Natural killer cell treated with Interleukin-12 subunit alpha and Interleukin-12 subunit beta and Interleukin-15 and Interleukin-18, amount 100 ng/mL, for 72 hours (primary cell): ENCODE measurements around the gene INPP5D. TPM values are rescaled to one million over a fixed set of nuclear protein-coding genes. Genes with fewer than 3 reads are reported as not detected.
"Not testable (repeated sequence)": the region's sequence is repeated elsewhere in the genome, so short reads cannot be mapped to it uniquely, and the experiment has no call there.

Source experiments
- ATAC-seq, 2 donors: fragments of 150-1000 bp; cut with Tn5 transposase in 1 of 2; sonication (Bioruptor Pico), chemical (Tn5 transposase) in 1 of 2; 2 replicates each; pipeline ENCODE4 v1.10.0; 2021
- DNase-seq: peaks from one replicate; pipeline ENCODE4 v3.0.0; 2022; ENCODE audit warnings: low spot score
- H3K27ac Mint-ChIP-seq, 2 donors: 1 replicate in 1 of 2; 2 replicates in 1 of 2; pipeline ENCODE4 v1.8.0; 2022; ENCODE audit warnings: mixed read lengths in 2 of 2, mild to moderate bottlenecking in 1 of 2, moderate library complexity in 1 of 2
- H3K27me3 Mint-ChIP-seq, 2 donors: 1 replicate in 1 of 2; 2 replicates in 1 of 2; pipeline ENCODE4 v1.8.0; 2022; ENCODE audit warnings: mixed read lengths in 2 of 2
- H3K36me3 Mint-ChIP-seq: one replicate; pipeline ENCODE4 v1.8.0; 2022; ENCODE audit warnings: mixed read lengths
- H3K4me1 Mint-ChIP-seq, 2 donors: 1 replicate in 1 of 2; 2 replicates in 1 of 2; pipeline ENCODE4 v1.8.0; 2022; ENCODE audit warnings: low read depth in 2 of 2, mixed read lengths in 2 of 2, mild to moderate bottlenecking in 1 of 2
- H3K4me3 Mint-ChIP-seq: one replicate; pipeline ENCODE4 v1.8.0; 2022; ENCODE audit warnings: mixed read lengths
- H3K9me3 Mint-ChIP-seq: 2 replicates; pipeline ENCODE4 v1.8.0; 2022; ENCODE audit warnings: mixed read lengths
- total RNA-seq, 2 donors: library from RNA; stranded (reverse); gene quantifications; one replicate each; pipeline ENCODE4 v1.2.3, GENCODE V29; 2022

The INPP5D gene
- total RNA-seq, 2 donors from 2014 or later: 136 to 155 TPM

GRCh38 chr2:233119123-233119522, 59.0 kb downstream of the INPP5D start:
- peak overlapping the region; percentile 59 to 71 for H3K27ac Mint-ChIP-seq
- H3K27me3 Mint-ChIP-seq: no peaks in the 10 kb centered on the region
- peaks cover 49 to 68% of the 10 kb centered on the region in 2 donors for H3K4me1 Mint-ChIP-seq
- DNase-seq: no peak
- peaks cover 18% of the 10 kb centered on the region for H3K36me3 Mint-ChIP-seq
- no peaks in the 10 kb centered on the region for H3K9me3 Mint-ChIP-seq
- peak overlapping the region; percentile 32 for H3K4me3 Mint-ChIP-seq
- ATAC-seq: no peak

- no peak overlapping the region for H3K4me3 Mint-ChIP-seq
- DNase-seq (no peak), ATAC-seq (no peak)
- H3K9me3 Mint-ChIP-seq: no peaks in the 10 kb centered on the region
- H3K27me3 Mint-ChIP-seq: no peaks in the 10 kb centered on the region
- peaks cover 42 to 61% of the 10 kb centered on the region in 2 donors for H3K4me1 Mint-ChIP-seq
- peaks cover 18% of the 10 kb centered on the region for H3K36me3 Mint-ChIP-seq
- peak overlapping the region; percentile 59 to 71 for H3K27ac Mint-ChIP-seq
Observed at GRCh38 chr2:233119806-233120205, 59.7 kb downstream of the INPP5D start.

GRCh38 chr2:233120459-233120858, 60.3 kb downstream of the INPP5D start:
- H3K4me3 Mint-ChIP-seq: no peak overlapping the region
- no peaks in the 10 kb centered on the region for H3K9me3 Mint-ChIP-seq
- H3K27me3 Mint-ChIP-seq: no peaks in the 10 kb centered on the region
- no peak overlapping the region for H3K27ac Mint-ChIP-seq
- H3K4me1 Mint-ChIP-seq: peaks cover 36 to 55% of the 10 kb centered on the region in 2 donors
- H3K36me3 Mint-ChIP-seq: peaks cover 18% of the 10 kb centered on the region
- peak in 1 of 2 donors; percentile 14 for ATAC-seq
- no peak for DNase-seq

GRCh38 chr2:233121856-233122255, 61.7 kb downstream of the INPP5D start:
- Mint-ChIP-seq H3K4me3 (no peak overlapping the region), H3K27me3 (no peaks in the 10 kb centered on the region), H3K36me3 (peaks cover 18% of the 10 kb centered on the region), H3K27ac (peak overlapping the region; percentile 13 to 63), H3K9me3 (no peaks in the 10 kb centered on the region), H3K4me1 (peaks cover 28 to 45% of the 10 kb centered on the region in 2 donors)
- no peak for ATAC-seq
- no peak for DNase-seq

GRCh38 chr2:233122541-233122940, 62.4 kb downstream of the INPP5D start:
- H3K27me3 Mint-ChIP-seq: no peaks in the 10 kb centered on the region
- no peak for ATAC-seq
- no peak for DNase-seq
- peaks cover 21 to 41% of the 10 kb centered on the region in 2 donors for H3K4me1 Mint-ChIP-seq
- H3K4me3 Mint-ChIP-seq: no peak overlapping the region
- H3K27ac Mint-ChIP-seq: peak overlapping the region; percentile 13 to 63
- peaks cover 18% of the 10 kb centered on the region for H3K36me3 Mint-ChIP-seq
- H3K9me3 Mint-ChIP-seq: no peaks in the 10 kb centered on the region

GRCh38 chr2:233123576-233123975, 63.4 kb downstream of the INPP5D start:
- H3K9me3 Mint-ChIP-seq, ATAC-seq, H3K27me3 Mint-ChIP-seq, H3K4me3 Mint-ChIP-seq, DNase-seq, H3K27ac Mint-ChIP-seq: not testable (repeated sequence)
- H3K4me1 Mint-ChIP-seq: peaks cover 11 to 34% of the 10 kb centered on the region in 2 donors
- peaks cover 17% of the 10 kb centered on the region for H3K36me3 Mint-ChIP-seq

GRCh38 chr2:233124421-233125080, 64.4 kb downstream of the INPP5D start:
- Mint-ChIP-seq H3K4me1 (peaks cover under 1 to 27% of the 10 kb centered on the region in 2 donors), H3K36me3 (peaks cover 11% of the 10 kb centered on the region), H3K9me3 (no peaks in the 10 kb centered on the region), H3K27me3 (no peaks in the 10 kb centered on the region), H3K4me3 (no peak overlapping the region), H3K27ac (peak overlapping the region in 1 of 2 donors; percentile 50)
- DNase-seq (no peak), ATAC-seq (no peak)

GRCh38 chr2:233125455-233126065, 65.4 kb downstream of the INPP5D start:
- H3K27me3 Mint-ChIP-seq: no peaks in the 10 kb centered on the region
- no peak overlapping the region for H3K4me3 Mint-ChIP-seq
- ATAC-seq: peak in 1 of 2 donors; percentile 43
- H3K36me3 Mint-ChIP-seq: peaks cover 15% of the 10 kb centered on the region
- H3K27ac Mint-ChIP-seq: peak overlapping the region in 1 of 2 donors; percentile 50
- H3K9me3 Mint-ChIP-seq: no peaks in the 10 kb centered on the region
- no peak for DNase-seq
- H3K4me1 Mint-ChIP-seq: peaks cover 6 to 30% of the 10 kb centered on the region in 2 donors

- Mint-ChIP-seq H3K9me3 (no peaks in the 10 kb centered on the region), H3K4me3 (no peak overlapping the region), H3K27ac (peak overlapping the region; percentile 79 to 88), H3K36me3 (peaks cover 31% of the 10 kb centered on the region), H3K27me3 (no peaks in the 10 kb centered on the region), H3K4me1 (peaks cover 35 to 40% of the 10 kb centered on the region in 2 donors)
- ATAC-seq (peak in 1 of 2 donors; percentile 46), DNase-seq (no peak)
Observed at GRCh38 chr2:233129351-233129978, 69.3 kb downstream of the INPP5D start.

- Mint-ChIP-seq H3K36me3 (peaks cover 37% of the 10 kb centered on the region), H3K9me3 (no peaks in the 10 kb centered on the region), H3K27ac (peak overlapping the region; percentile 79 to 88), H3K27me3 (no peaks in the 10 kb centered on the region), H3K4me1 (peaks cover 37 to 45% of the 10 kb centered on the region in 2 donors), H3K4me3 (peak overlapping the region; percentile 20)
- DNase-seq: no peak
- ATAC-seq: no peak
Observed at GRCh38 chr2:233130024-233130423, 69.9 kb downstream of the INPP5D start.

GRCh38 chr2:233130481-233131020, 70.4 kb downstream of the INPP5D start:
- ATAC-seq (no peak), DNase-seq (no peak)
- Mint-ChIP-seq H3K4me3 (peak overlapping the region; percentile 20), H3K27me3 (no peaks in the 10 kb centered on the region), H3K9me3 (no peaks in the 10 kb centered on the region), H3K27ac (peak overlapping the region; percentile 79 to 88), H3K4me1 (peaks cover 37 to 45% of the 10 kb centered on the region in 2 donors), H3K36me3 (peaks cover 37% of the 10 kb centered on the region)

GRCh38 chr2:233131936-233132720, 72.0 kb downstream of the INPP5D start:
- H3K27me3 Mint-ChIP-seq: no peaks in the 10 kb centered on the region
- no peak overlapping the region for H3K4me3 Mint-ChIP-seq
- ATAC-seq: no peak
- H3K4me1 Mint-ChIP-seq: peaks cover 44 to 46% of the 10 kb centered on the region in 2 donors
- peak overlapping the region; percentile 73 to 89 for H3K27ac Mint-ChIP-seq
- H3K36me3 Mint-ChIP-seq: peaks cover 46% of the 10 kb centered on the region
- no peak for DNase-seq
- no peaks in the 10 kb centered on the region for H3K9me3 Mint-ChIP-seq

GRCh38 chr2:233133239-233133638, 73.1 kb downstream of the INPP5D start:
- ATAC-seq (no peak), DNase-seq (no peak)
- H3K27ac Mint-ChIP-seq: peak overlapping the region; percentile 73 to 89
- H3K4me3 Mint-ChIP-seq: no peak overlapping the region
- H3K4me1 Mint-ChIP-seq: peaks cover 39 to 46% of the 10 kb centered on the region in 2 donors
- peaks cover 46% of the 10 kb centered on the region for H3K36me3 Mint-ChIP-seq
- no peaks in the 10 kb centered on the region for H3K27me3 Mint-ChIP-seq
- H3K9me3 Mint-ChIP-seq: no peaks in the 10 kb centered on the region
